Keratinocyte (primary cell): Measurements from ENCODE around the gene PAIP2B. TPM values are rescaled to one million over a fixed set of nuclear protein-coding genes. Genes with fewer than 3 reads are reported as not detected.
"Not testable (repeated sequence)": the region's sequence is repeated elsewhere in the genome, so short reads cannot be mapped to it uniquely, and the experiment has no call there.

ENCODE experiments used
- DNase-seq: peaks from one replicate; pipeline ENCODE4 v3.0.0-alpha.2; 2011; ENCODE audit warnings: low read depth, missing footprints, low spot score
- FAIRE-seq: peaks from 2 replicates; lab custom pipeline; 2011; peaks lifted over from hg19 to GRCh38; lab: Jason Lieb, UNC
- H2AFZ ChIP-seq: 2 replicates; pipeline ENCODE4 v1.6.0; 2012; ENCODE audit warnings: low read length, control low read depth, inconsistent platforms; ENCODE audit not compliant: control insufficient read depth
- H3K27ac ChIP-seq: 2 replicates; pipeline ENCODE4 v1.5.1; 2011; ENCODE audit warnings: low read length; ENCODE audit not compliant: control insufficient read depth, insufficient read depth
- H3K27me3 ChIP-seq: 3 replicates; pipeline ENCODE4 v1.6.0; 2011; ENCODE audit warnings: low read length; ENCODE audit not compliant: control insufficient read depth, insufficient read depth; ENCODE audit errors: extremely low read depth
- H3K36me3 ChIP-seq, 2 experiments: 2 replicates in 1 of 2; 3 replicates in 1 of 2; pipeline ENCODE4 v1.5.1; 2011; ENCODE audit warnings: low read length in 2 of 2, mild to moderate bottlenecking in 1 of 2; ENCODE audit not compliant: control insufficient read depth in 2 of 2, insufficient read depth in 2 of 2; ENCODE audit errors: extremely low read depth in 1 of 2
- H3K4me1 ChIP-seq: 3 replicates; pipeline ENCODE4 v1.5.1; 2011; ENCODE audit warnings: low read length; ENCODE audit not compliant: control insufficient read depth, insufficient read depth; ENCODE audit errors: extremely low read depth
- H3K4me2 ChIP-seq: 3 replicates; pipeline ENCODE4 v1.6.0; 2011; ENCODE audit warnings: low read depth, low read length; ENCODE audit not compliant: control insufficient read depth, insufficient read depth; ENCODE audit errors: extremely low read depth
- H3K4me3 ChIP-seq, 3 experiments: fragments of 200-600 bp in 1 of 3; sonication (generic) in 1 of 3; 2 replicates in 2 of 3; 3 replicates in 1 of 3; pipeline ENCODE4 v1.5.1; 2011 to 2016; ENCODE audit warnings: low read length in 3 of 3, mild to moderate bottlenecking in 3 of 3, control low read depth in 2 of 3, inconsistent platforms in 1 of 3, low read depth in 1 of 3, mixed read lengths in 1 of 3, mixed run types in 1 of 3, moderate library complexity in 1 of 3; ENCODE audit not compliant: control insufficient read depth in 2 of 3, insufficient read depth in 2 of 3; ENCODE audit errors: extremely low read depth in 1 of 3
- H3K79me2 ChIP-seq: 2 replicates; pipeline ENCODE4 v1.6.0; 2012; ENCODE audit warnings: low read length; ENCODE audit not compliant: control insufficient read depth, insufficient read depth
- H3K9ac ChIP-seq: 3 replicates; pipeline ENCODE4 v1.6.0; 2011; ENCODE audit warnings: low read length; ENCODE audit not compliant: control insufficient read depth, insufficient read depth; ENCODE audit errors: extremely low read depth
- H3K9me1 ChIP-seq: 3 replicates; pipeline ENCODE4 v1.6.0; 2011; ENCODE audit warnings: low read length; ENCODE audit not compliant: control insufficient read depth, insufficient read depth; ENCODE audit errors: extremely low read depth
- H3K9me3 ChIP-seq: 2 replicates; pipeline ENCODE4 v1.5.1; 2012; ENCODE audit warnings: low read depth, low read length; ENCODE audit not compliant: control insufficient read depth
- H4K20me1 ChIP-seq: 3 replicates; pipeline ENCODE4 v1.6.0; 2011; ENCODE audit warnings: low read length; ENCODE audit not compliant: control insufficient read depth, insufficient read depth; ENCODE audit errors: extremely low read depth
- CTCF ChIP-seq, 3 experiments: IDR thresholded peaks in 1 of 3; conservative IDR thresholded peaks in 1 of 3; optimal IDR thresholded peaks in 1 of 3; 2 replicates in 2 of 3; 3 replicates in 1 of 3; pipeline versions ENCODE3 to v1.5.1; 2011; ENCODE audit warnings: low read length in 3 of 3, mild to moderate bottlenecking in 3 of 3, moderate library complexity in 2 of 3, control low read depth in 1 of 3, inconsistent platforms in 1 of 3; ENCODE audit not compliant: insufficient read depth in 2 of 3; ENCODE audit errors: extremely low read depth in 1 of 3
- EZH2 ChIP-seq: IDR thresholded peaks from one replicate; pipeline ENCODE4 v1.6.1; 2012; ENCODE audit warnings: inconsistent platforms, mild to moderate bottlenecking, low read length, moderate library complexity
- dilution Hi-C: fragments of 300-500 bp; cut with MboI; formaldehyde crosslinking; loops from one replicate; pipeline ENCODE4 v1.7.0; 2020; ENCODE audit warnings: low sequenced_read_pairs; ENCODE audit not compliant: extremely low pct_ligation_motif_present
- polyA plus RNA-seq, 5 experiments: library from polyadenylated mRNA; depleted of rRNA in 3 of 5; stranded (reverse) in 3 of 5; stranded (forward) in 1 of 5; unstranded in 1 of 5; fragments of >200 nt; gene quantifications; 1 replicate in 1 of 5; 2 replicates in 3 of 5; 3 replicates in 1 of 5; pipeline versions ENCODE4 v1.2.1 to v1.2.3, GENCODE V29; 2011 to 2012; ENCODE audit warnings: missing spikeins in 2 of 5, low read depth in 1 of 5, low replicate concordance in 1 of 5

The PAIP2B gene
- polyA plus RNA-seq, 1 donor (not counting 4 experiments of a cell fraction or from before 2014, with no cell fraction given) = 1.7 TPM

GRCh38 chr2:71181316-71181715 lies 45.6 kb downstream of the PAIP2B start:
- Histone ChIP-seq H3K27me3 (peaks cover 6% of the 10 kb centered on the region), H3K9me3 (no peaks in the 10 kb centered on the region), H3K36me3 (no peaks in the 10 kb centered on the region), H3K79me2 (no peaks in the 10 kb centered on the region), H3K4me2 (no peak overlapping the region), H3K9me1 (no peaks in the 10 kb centered on the region), H3K9ac (no peak overlapping the region), H3K4me1 (no peaks in the 10 kb centered on the region), H4K20me1 (no peaks in the 10 kb centered on the region), H3K4me3 (no peak overlapping the region), H3K27ac (no peak overlapping the region), H2AFZ (no peak overlapping the region)
- no peak for FAIRE-seq
- TF ChIP-seq EZH2 (no peak), CTCF (optimal IDR thresholded peaks at IDR 0.05 in 1 of 3, IDR thresholded peaks at IDR 0.05 in 1 of 3, conservative IDR thresholded peaks at IDR 0.05 in 1 of 3; ENCODE audit: extremely low read depth in 1 of 3, insufficient read depth in 2 of 3, low read length in 3 of 3) (no peak)
- dilution Hi-C loops = no loop called here
- DNase-seq = no peak

GRCh38 chr2:71178836-71179235 lies 48.1 kb downstream of the PAIP2B start:
- FAIRE-seq, H3K9me3 ChIP-seq, H3K36me3 ChIP-seq, DNase-seq, H2AFZ ChIP-seq, H3K4me2 ChIP-seq, H3K79me2 ChIP-seq, H4K20me1 ChIP-seq, H3K4me1 ChIP-seq, H3K4me3 ChIP-seq, H3K9ac ChIP-seq, dilution Hi-C loops, H3K9me1 ChIP-seq, H3K27me3 ChIP-seq, H3K27ac ChIP-seq: not testable (repeated sequence)

GRCh38 chr2:71174207-71174606 lies 52.7 kb downstream of the PAIP2B start:
- Histone ChIP-seq H3K9me3 (no peaks in the 10 kb centered on the region), H4K20me1 (no peaks in the 10 kb centered on the region), H3K36me3 (no peaks in the 10 kb centered on the region), H3K9ac (no peak overlapping the region), H2AFZ (no peak overlapping the region), H3K27ac (no peak overlapping the region), H3K9me1 (no peaks in the 10 kb centered on the region), H3K27me3 (peaks cover 8% of the 10 kb centered on the region), H3K79me2 (no peaks in the 10 kb centered on the region), H3K4me3 (no peak overlapping the region), H3K4me2 (no peak overlapping the region), H3K4me1 (no peaks in the 10 kb centered on the region)
- FAIRE-seq (no peak), DNase-seq (no peak)
- dilution Hi-C loops = no loop called here
- no peak for TF ChIP-seq CTCF (optimal IDR thresholded peaks at IDR 0.05 in 1 of 3, IDR thresholded peaks at IDR 0.05 in 1 of 3, conservative IDR thresholded peaks at IDR 0.05 in 1 of 3; ENCODE audit: extremely low read depth in 1 of 3, insufficient read depth in 2 of 3, low read length in 3 of 3)
- no peak for TF ChIP-seq EZH2
